Suprapubic skin (tissue), 4 donors: ENCODE results near the gene PDILT. TPM values are rescaled to one million over a fixed set of nuclear protein-coding genes. Genes with fewer than 3 reads are reported as not detected.
"Not testable (repeated sequence)": the region's sequence is repeated elsewhere in the genome, so short reads cannot be mapped to it uniquely, and the experiment has no call there.

ENCODE experiments used
- DNase-seq, 2 donors: peaks; one replicate each; pipeline ENCODE4 v3.0.0-alpha.2; 2019; ENCODE audit warnings: low spot score in 2 of 2
- H3K27ac ChIP-seq: fragments of 200-600 bp; sonication (generic); one replicate; pipeline ENCODE4 v1.5.1; 2019
- H3K27me3 ChIP-seq: fragments of 200-600 bp; sonication (generic); one replicate; pipeline ENCODE4 v1.5.1; 2019
- H3K36me3 ChIP-seq: fragments of 200-600 bp; sonication (generic); one replicate; pipeline ENCODE4 v1.5.1; 2019
- H3K4me1 ChIP-seq: fragments of 200-600 bp; sonication (generic); one replicate; pipeline ENCODE4 v1.5.1; 2019
- H3K4me3 ChIP-seq: fragments of 200-600 bp; sonication (generic); one replicate; pipeline ENCODE4 v1.5.1; 2019; ENCODE audit warnings: mild to moderate bottlenecking
- H3K9me3 ChIP-seq: fragments of 200-600 bp; sonication (generic); one replicate; pipeline ENCODE4 v1.5.1; 2019
- CTCF ChIP-seq, 2 donors: fragments of 200-600 bp in 1 of 2; fragments of 450-650 bp in 1 of 2; sonication (generic) in 1 of 2; IDR thresholded peaks; one replicate each; pipeline ENCODE4 v1.5.1; 2016 to 2019; ENCODE audit warnings: antibody characterized with exemption in 2 of 2, mild to moderate bottlenecking in 1 of 2, moderate library complexity in 1 of 2
- EP300 ChIP-seq: sonication (generic); formaldehyde crosslinking; IDR thresholded peaks from one replicate; pipeline ENCODE4 v1.6.1; 2017; ENCODE audit warnings: antibody characterized with exemption
- POLR2A ChIP-seq, 2 donors: fragments of 450-650 bp; IDR thresholded peaks; one replicate each; pipeline ENCODE4 v1.6.1; 2017; ENCODE audit warnings: antibody characterized with exemption in 2 of 2, mild to moderate bottlenecking in 2 of 2, moderate library complexity in 2 of 2
- POLR2AphosphoS5 ChIP-seq, 3 donors: sonication (generic); formaldehyde crosslinking; IDR thresholded peaks; one replicate each; pipeline ENCODE4 v1.6.1; 2017; ENCODE audit warnings: antibody characterized with exemption in 3 of 3
- WGBS: methylation state at CpG from one replicate; pipeline ENCODE4 v1.1.5; 2018; 5-methylcytosine and 5-hydroxymethylcytosine counted together
- total RNA-seq, 4 donors: library from RNA; depleted of rRNA; stranded (reverse); fragments of >200 nt; gene quantifications; one replicate each; pipeline ENCODE4 v1.1.0, GENCODE V29; 2016

PDILT gene
- total RNA-seq, 4 donors from 2014 or later: not detected

GRCh38 chr16:20439820-20440231 lies 35.3 kb upstream of the PDILT start:
- DNase-seq, H3K9me3 ChIP-seq, H3K27me3 ChIP-seq, H3K4me3 ChIP-seq, H3K36me3 ChIP-seq: not testable (repeated sequence)
- 49% methylated on average over 3 of the region's 3 CpGs for WGBS
- TF ChIP-seq POLR2AphosphoS5 (IDR thresholded peaks at IDR 0.05): peak in 1 of 3 donors; percentile 58
- Histone ChIP-seq H3K27ac (peak overlapping the region; percentile 77), H3K4me1 (peaks cover 19% of the 10 kb centered on the region)

- no CpG with 5 or more reads among the region's 2 CpGs for WGBS
- DNase-seq, H3K4me3 ChIP-seq, H3K36me3 ChIP-seq, H3K27ac ChIP-seq, H3K9me3 ChIP-seq, H3K27me3 ChIP-seq: not testable (repeated sequence)
- H3K4me1 ChIP-seq: peaks cover 19% of the 10 kb centered on the region
These were observed 34.4 kb upstream of the PDILT start for GRCh38 chr16:20438950-20439349.

GRCh38 chr16:20430948-20431347 lies 26.4 kb upstream of the PDILT start:
- no peaks in the 10 kb centered on the region for H3K4me1 ChIP-seq
- no peaks in the 10 kb centered on the region for H3K36me3 ChIP-seq
- no peak overlapping the region for H3K4me3 ChIP-seq
- no peak for DNase-seq
- no peaks in the 10 kb centered on the region for H3K9me3 ChIP-seq
- TF ChIP-seq CTCF (IDR thresholded peaks at IDR 0.05) (no peak), POLR2A (IDR thresholded peaks at IDR 0.05) (no peak), POLR2AphosphoS5 (IDR thresholded peaks at IDR 0.05) (no peak), EP300 (no peak)
- WGBS: 73% methylated on average over 11 of the region's 11 CpGs
- H3K27me3 ChIP-seq: no peaks in the 10 kb centered on the region
- no peak overlapping the region for H3K27ac ChIP-seq

- H3K27me3 ChIP-seq, H3K36me3 ChIP-seq, DNase-seq, H3K9me3 ChIP-seq, H3K27ac ChIP-seq, H3K4me1 ChIP-seq, H3K4me3 ChIP-seq: not testable (repeated sequence)
- 88% methylated on average over 1 of the region's 1 CpG for WGBS
These were observed 25.9 kb upstream of the PDILT start for GRCh38 chr16:20430480-20430879.

GRCh38 chr16:20429499-20429898 lies 25.0 kb upstream of the PDILT start:
- 73% methylated on average over 7 of the region's 7 CpGs for WGBS

GRCh38 chr16:20427401-20427797 lies 22.9 kb upstream of the PDILT start:
- not testable (repeated sequence) for H3K4me3 ChIP-seq, H3K36me3 ChIP-seq, H3K9me3 ChIP-seq, DNase-seq, H3K27me3 ChIP-seq, H3K4me1 ChIP-seq, H3K27ac ChIP-seq
- WGBS: 42% methylated on average over 2 of the region's 2 CpGs

More at GRCh38 chr16:20429499-20429898, 25.0 kb upstream of the PDILT start:
- H3K27me3 ChIP-seq, DNase-seq, H3K4me1 ChIP-seq, H3K36me3 ChIP-seq, H3K9me3 ChIP-seq, H3K4me3 ChIP-seq, H3K27ac ChIP-seq: not testable (repeated sequence)

GRCh38 chr16:20424129-20424866 lies 19.8 kb upstream of the PDILT start:
- no peak overlapping the region for H3K27ac ChIP-seq
- TF ChIP-seq POLR2A (IDR thresholded peaks at IDR 0.05) (no peak), EP300 (no peak), CTCF (IDR thresholded peaks at IDR 0.05) (no peak), POLR2AphosphoS5 (IDR thresholded peaks at IDR 0.05) (no peak)
- H3K4me1 ChIP-seq: no peaks in the 10 kb centered on the region
- no peaks in the 10 kb centered on the region for H3K9me3 ChIP-seq
- H3K4me3 ChIP-seq: no peak overlapping the region
- H3K36me3 ChIP-seq: no peaks in the 10 kb centered on the region
- WGBS: 83% methylated on average over 2 of the region's 2 CpGs
- DNase-seq: no peak
- H3K27me3 ChIP-seq: no peaks in the 10 kb centered on the region

GRCh38 chr16:20423772-20424128 lies 19.2 kb upstream of the PDILT start:
- H3K4me3 ChIP-seq, DNase-seq, H3K36me3 ChIP-seq, H3K4me1 ChIP-seq, H3K27me3 ChIP-seq, H3K9me3 ChIP-seq, H3K27ac ChIP-seq: not testable (repeated sequence)
- WGBS: 86% methylated on average over 5 of the region's 5 CpGs

GRCh38 chr16:20421748-20422147 lies 17.2 kb upstream of the PDILT start:
- not testable (repeated sequence) for H3K4me1 ChIP-seq, H3K36me3 ChIP-seq, H3K27me3 ChIP-seq, H3K27ac ChIP-seq, DNase-seq, H3K9me3 ChIP-seq, H3K4me3 ChIP-seq
- WGBS: 70% methylated on average over 2 of the region's 2 CpGs

- not testable (repeated sequence) for H3K4me3 ChIP-seq, H3K27me3 ChIP-seq, H3K36me3 ChIP-seq, H3K4me1 ChIP-seq, DNase-seq, H3K9me3 ChIP-seq, H3K27ac ChIP-seq
- 77% methylated on average over 8 of the region's 8 CpGs for WGBS
These were observed 14.6 kb upstream of the PDILT start for GRCh38 chr16:20419093-20419492.
